Umbilical cord (tissue), 2 donors: ENCODE measurements around the gene AHI1. TPM values are rescaled to one million over a fixed set of nuclear protein-coding genes. Genes with fewer than 3 reads are reported as not detected.

Source experiments
- DNase-seq: peaks from one replicate; pipeline ENCODE4 v3.0.0-alpha.2; 2015; ENCODE audit warnings: low spot score
- total RNA-seq: library from RNA; depleted of rRNA; stranded (reverse); fragments of >200 nt; gene quantifications from one replicate; pipeline ENCODE4 v1.2.3, GENCODE V29; 2014; ENCODE audit warnings: low replicate concordance; ENCODE audit not compliant: insufficient read depth

The AHI1 gene
- total RNA-seq, 1 donor from 2014 or later = 57.1 TPM

DNA sequence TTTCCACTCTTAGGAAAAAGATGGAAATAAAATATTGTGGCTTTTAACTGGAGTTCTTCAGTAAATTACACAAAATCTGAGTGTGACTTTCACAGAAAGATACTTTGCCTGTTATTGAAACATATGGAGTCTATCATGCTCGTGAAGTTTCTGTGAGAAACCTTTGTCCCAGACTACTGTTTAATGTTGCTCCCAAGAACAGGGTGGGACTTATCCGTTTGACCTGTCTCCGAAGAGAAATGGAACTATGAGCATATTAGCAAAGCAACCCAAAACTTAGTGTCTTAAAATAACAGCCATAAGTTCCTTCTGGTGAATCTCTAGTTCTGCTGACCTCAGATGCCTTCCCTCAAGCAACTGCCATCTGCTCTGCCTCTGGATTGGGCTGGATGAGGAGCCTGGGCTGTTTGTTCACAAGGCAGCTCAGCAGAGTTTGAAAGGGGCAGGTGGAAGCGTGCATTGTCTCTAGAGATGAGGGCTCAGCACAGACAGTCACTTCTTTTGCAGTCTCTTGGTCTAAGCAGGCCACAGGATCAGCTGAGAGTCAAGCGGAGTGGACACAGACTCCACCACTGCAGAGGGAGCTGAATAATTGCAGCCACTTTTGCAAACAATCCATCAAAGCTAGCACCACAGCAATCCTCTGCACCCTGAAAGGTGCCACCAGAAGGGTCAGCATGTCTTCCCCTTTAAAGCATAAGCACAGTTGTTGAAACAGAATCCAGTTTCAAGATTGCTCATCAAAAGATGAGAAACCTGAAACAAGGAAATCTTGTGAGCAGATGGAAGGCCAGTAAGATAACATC is 263.7 kb downstream of the AHI1 start:
- peak; percentile 6 for DNase-seq
